GM19328 (cell line): ENCODE results near the gene BSND.

Experiments used
- ATAC-seq: cut with Tn5 transposase; IDR thresholded peaks from one replicate; pipeline ENCODE4 v1.9.1; 2021; ENCODE audit warnings: mild to moderate bottlenecking, moderate library complexity; ENCODE audit not compliant: unreplicated experiment

BSND gene

DNA sequence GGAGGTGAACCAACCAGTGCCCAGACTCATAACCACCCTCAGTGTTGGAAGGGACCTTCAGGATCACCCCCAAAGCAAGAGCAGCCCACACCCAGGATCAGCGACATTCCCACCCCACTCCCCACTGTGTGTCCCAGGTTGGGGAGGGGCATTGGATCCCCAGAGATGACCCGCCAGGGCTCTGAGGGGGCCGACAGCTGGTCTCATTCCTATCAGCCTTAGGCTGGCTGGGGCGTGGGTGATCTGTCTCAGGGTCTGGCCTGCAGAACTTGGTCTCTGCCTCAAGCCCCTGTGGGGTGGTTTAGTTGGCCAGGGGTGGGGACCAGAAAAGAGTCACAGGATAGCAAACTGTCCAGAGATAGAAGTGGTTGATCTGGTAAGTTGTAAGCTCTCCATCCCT, 7.8 kb upstream of the BSND start:
- ATAC-seq = no peak

DNA sequence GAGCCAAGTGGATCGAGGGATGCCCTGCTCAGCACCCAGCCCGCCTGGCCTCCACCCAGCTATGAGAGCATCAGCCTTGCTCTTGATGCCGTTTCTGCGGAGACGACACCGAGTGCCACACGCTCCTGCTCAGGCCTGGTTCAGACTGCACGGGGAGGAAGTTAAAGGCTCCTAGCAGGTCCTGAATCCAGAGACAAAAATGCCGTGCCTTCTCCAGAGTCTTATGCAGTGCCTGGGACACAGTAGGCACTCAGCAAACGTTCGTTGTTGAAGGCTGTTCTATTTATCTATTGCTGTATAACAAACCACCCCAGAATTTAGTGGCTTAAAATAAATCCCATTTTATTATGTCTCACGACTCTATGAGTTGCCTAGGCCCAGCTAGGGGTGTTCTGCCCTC, 6.8 kb upstream of the BSND start:
- ATAC-seq = no peak

DNA sequence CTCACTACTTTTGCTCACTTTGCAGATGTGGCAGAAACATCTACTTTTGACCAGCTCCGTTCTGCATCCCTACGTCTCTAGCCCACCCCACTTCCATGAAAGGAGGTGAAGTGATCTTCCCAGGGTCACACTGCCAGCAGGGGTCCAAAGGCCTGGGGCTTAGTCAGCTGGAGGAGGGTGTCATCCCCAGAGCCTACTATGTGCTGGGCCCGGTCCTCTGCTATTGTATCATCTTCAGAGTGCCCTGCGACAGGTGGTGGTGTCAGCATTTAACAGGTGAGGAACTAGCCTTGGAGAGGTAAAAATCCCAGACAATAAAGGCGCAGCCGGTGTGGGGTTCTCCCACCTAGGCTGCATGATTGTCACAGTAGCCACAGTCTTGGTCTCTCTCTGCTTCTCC, 5.6 kb upstream of the BSND start:
- ATAC-seq = no peak

DNA sequence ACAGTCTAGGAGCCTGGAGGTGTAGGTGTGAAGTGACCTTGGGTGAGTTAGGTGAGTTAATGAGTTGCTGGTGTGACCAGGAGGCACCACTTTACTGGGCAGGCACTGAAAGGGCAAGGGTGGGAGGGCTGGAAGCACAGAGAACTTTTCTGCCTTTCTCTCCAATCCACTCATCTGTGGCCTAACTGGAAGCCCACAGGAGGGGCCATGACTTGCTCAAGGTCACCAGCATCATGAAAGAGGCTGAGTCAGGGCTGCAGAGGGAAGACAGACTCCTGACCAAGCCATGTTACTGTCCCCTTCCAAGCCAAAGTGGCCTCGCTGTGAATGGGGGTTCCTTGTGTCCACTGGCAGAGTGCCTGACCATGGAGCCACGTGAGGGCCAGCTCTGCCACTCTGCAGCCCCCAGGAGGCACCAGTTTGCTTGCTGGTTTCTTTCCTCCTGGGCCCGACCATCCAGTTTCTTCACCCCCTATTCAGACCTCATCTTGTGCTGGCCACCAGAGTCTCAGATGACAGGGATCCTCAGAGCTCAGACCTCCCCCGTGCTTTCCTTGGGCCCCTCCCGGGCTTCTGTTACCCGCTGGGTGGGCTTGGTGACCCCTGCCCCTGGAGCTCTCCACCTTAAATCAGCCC, 4.3 kb upstream of the BSND start:
- no peak for ATAC-seq

DNA sequence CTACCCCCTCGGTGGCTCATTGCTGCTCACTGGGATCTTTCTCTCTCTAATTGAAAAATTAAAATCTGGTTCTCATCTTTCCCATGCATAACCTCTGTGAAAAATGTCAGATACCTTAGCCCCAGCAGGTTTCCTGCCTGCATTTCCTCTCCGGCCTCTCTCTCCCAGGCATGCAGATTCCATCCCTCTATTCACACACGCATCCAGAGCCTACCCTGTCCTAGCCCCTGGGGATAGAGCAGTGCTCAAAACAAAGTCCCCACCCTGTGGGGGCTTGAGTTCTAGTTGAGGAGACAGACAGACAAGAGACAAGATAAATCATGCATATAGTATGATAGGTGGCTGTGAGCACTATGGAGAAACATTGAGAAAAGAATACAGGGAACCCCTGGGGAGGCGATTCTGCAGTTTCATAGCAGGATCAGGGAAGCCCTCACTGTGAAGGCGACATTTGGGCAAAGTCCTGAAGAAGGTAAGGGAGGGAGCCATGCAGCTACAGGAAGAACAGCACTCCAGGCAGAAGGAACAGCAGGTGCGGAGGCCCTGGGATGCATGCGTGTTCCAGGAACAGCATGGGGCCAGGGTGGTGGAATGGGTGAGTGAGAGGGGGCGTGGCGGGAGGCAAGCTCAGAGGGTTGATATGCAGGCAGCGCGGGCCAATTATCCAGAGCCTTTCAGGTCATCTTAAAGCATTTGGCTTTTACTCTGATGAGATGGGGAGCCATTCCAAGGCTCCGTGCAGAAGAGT, 3.5 kb upstream of the BSND start:
- ATAC-seq = no peak

DNA sequence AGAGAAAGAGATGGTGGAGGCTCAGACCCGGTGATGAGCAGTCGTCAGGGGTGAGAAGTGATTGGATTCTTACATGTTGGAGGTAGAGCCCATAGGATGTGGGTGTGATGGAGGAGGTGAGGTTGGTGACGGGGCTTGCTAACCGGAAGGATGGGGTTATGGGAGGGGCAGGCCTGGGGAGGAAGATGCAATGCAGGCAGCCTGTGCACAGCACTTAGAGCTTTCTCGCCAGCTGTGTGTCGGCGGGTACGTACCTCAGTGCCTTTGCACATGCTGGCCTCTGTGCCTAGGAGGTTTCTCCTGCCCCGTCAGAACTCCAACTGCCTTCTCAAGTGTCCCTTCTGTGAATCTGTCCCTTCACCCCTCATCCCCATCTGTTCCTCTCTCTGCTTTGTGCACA, 2.9 kb upstream of the BSND start:
- no peak for ATAC-seq

DNA sequence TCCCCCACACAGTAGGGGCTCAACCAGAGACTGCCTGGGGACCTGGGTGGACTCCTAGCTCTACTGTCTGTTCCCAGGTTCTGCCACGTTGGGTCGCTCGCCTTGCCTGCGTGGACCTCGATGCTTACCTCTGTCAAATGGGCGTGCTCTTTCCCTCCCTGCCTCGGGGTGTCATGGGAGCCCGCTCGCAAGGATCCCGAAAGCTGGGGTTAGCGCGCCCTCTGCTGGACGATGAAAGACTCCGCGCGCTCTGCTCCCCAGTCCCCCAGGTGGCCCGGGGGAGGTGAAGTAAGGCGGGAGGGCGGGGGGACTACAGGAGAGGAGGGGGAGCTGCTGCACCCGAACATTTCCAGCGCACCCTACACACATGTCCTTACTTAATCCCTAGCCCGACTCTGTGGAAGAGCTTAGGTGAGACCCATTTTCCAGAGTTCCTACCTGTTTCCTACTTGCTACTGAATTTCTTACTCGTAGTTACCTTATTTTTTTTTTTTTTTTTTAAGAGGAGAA, 2.3 kb upstream of the BSND start:
- peak; percentile 60 for ATAC-seq

DNA sequence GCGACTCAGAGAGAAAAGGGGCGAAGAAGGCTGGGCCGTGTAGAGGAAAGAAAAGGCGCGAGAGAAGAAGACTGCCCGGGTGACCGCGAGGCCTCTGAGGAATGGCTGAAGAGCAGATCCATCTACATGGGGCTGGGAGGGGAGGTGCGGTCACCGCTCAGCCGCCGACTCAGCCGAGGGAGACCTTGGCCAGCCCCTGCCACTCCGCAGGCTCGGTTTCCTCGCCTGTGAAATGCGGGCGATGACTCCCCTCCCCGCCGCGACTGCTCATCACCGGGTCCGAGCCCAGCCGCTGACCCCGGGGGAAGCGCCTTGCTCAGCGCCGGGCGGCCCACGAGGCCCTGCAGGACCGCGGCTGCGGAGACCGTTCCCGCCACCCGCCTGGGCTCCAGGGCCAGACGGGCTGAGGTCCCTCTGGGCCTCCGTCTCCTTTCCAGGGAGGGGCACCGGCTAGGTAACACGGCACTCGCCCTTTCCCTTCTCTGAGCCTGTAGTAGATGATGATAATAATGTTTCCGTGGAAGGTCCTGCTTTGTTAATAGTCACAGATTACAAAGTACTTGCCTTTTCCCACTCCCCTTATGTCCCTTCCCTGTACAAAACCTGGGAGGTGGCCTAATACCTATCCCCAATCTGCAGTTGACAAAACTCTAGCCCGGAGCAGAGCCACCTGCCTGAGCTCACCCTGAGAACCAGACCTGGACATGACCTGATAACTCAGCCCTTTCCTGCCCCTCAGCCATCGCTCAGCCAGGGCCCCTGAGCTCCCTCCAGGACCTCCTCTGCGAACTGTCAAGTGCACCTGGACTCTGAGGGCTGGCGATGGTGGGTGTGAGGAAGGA, 1.6 kb upstream of the BSND start:
- ATAC-seq = no peak

- no peak for ATAC-seq
Observed at GRCh38 chr1:54997711-54997986, 1.1 kb upstream of the BSND start.

GRCh38 chr1:54998100-54998499, 633 bp upstream of the BSND start:
- no peak for ATAC-seq

DNA sequence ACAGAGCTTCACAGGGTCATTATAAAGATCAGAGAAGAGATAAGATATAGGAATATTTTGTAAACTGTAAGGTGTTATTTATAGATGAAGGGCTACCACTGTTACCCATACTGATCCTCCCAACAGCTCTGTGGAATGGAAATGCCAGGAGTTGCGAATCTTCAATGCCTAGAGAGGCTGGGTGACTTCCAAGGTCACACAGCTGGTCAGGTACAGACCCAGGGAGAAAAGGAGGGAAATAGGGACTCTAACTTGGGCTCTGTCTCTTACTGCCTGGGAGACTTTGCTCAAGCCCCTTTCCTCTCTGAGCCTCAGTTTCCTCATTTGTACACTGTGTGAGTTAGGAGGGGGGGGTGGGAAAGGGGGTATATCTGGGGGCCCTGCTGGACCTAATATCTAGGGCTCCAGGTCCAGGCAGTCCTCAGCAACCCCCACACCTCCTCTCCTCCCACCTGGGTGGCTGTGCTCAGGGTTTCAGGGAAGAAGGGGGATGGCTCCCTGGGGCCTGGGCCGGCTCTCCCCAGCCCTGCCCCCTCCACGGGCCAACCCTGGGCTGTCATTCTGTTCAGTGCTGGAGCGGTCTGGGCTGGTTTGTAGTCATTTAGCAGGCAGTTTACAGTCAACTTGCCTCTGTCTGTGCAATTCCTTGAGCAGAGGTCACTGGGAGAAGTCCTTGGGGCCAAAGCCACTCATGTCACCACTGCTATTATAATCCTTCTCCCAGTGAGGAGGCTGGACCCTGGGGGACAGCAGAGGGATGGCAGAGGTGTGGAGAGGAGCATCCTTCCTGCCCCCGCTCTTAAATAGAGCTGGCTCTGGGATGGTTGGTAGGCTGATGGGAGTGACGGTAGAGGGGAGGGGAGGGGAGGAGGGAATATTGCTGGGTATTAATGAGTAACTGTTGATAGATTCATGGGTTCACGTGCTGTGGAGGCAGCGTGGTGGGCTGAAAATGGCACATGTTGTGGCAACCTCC, 1.7 kb downstream of the BSND start:
- no peak for ATAC-seq

GRCh38 chr1:55001311-55001710, 2.6 kb downstream of the BSND start:
- no peak for ATAC-seq

GRCh38 chr1:55002686-55003085, 4.0 kb downstream of the BSND start:
- no peak for ATAC-seq

GRCh38 chr1:55005351-55006140, 6.8 kb downstream of the BSND start:
- ATAC-seq = no peak

GRCh38 chr1:55006931-55007330, 8.2 kb downstream of the BSND start:
- no peak for ATAC-seq

GRCh38 chr1:55007625-55008024, 8.9 kb downstream of the BSND start:
- ATAC-seq = no peak

GRCh38 chr1:55010194-55010886, 11.6 kb downstream of the BSND start:
- no peak for ATAC-seq

DNA sequence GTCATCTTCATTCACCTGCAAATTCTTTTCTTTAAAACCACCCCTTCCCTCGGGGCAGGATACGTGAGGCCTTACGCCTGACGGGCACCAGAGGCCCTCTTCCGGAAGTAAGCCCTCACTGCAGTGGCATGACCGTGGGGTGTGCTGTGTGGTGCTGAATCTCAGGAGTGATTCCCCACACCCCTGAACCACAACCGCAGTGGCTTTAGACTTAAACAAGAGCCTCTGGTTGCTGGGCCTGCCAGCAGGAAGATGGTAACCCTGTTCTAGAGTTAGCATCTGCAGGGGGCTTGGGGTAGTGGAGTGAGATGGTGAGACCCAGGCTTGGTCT, 12.1 kb downstream of the BSND start:
- no peak for ATAC-seq

DNA sequence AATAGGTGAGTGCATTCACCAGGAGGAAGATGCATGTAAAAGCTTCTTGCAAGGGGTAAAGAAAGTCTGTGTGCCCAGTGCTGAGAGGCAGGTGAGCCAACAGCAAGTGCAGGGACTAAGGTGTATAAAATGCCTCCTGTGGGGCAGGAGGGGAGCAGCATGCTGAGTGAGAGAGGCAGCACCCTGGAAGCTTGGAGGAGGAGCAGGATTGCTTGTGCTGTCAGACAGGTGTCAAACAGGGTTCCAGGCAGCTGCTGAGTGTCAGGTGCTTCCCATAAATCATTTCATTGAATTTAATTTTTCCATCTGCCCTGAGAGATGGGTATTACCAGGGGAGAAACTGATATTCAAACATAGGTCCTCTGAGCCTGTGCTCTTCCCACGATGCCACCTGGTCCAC, 13.9 kb downstream of the BSND start:
- no peak for ATAC-seq

GRCh38 chr1:55015123-55015522, 16.4 kb downstream of the BSND start:
- no peak for ATAC-seq
